Stimulated activated CD8-positive, alpha-beta memory T cell treated with anti-CD3 and anti-CD28 coated beads, Interleukin-7, amount 100 ng/mL, for 4 hours (primary cell): Measurements from ENCODE around the gene EVI5.
"Not testable (repeated sequence)": the region's sequence is repeated elsewhere in the genome, so short reads cannot be mapped to it uniquely, and the experiment has no call there.

ENCODE experiments used
- DNase-seq, 2 donors: peaks; one replicate each; pipeline ENCODE4 v3.0.0-alpha.2; 2020; ENCODE audit warnings: low read depth in 2 of 2

EVI5 gene

GRCh38 chr1:92791487-92792066 is 6.7 kb upstream of the EVI5 start:
- DNase-seq: no peak

GRCh38 chr1:92790867-92791266 is 6.0 kb upstream of the EVI5 start:
- no peak for DNase-seq

- no peak for DNase-seq
These were observed 5.2 kb upstream of the EVI5 start for GRCh38 chr1:92790081-92790480.

GRCh38 chr1:92786111-92786901 is 1.4 kb upstream of the EVI5 start:
- no peak for DNase-seq

- DNase-seq: peak in 1 of 2 donors; percentile 2
These were observed 778 bp downstream of the EVI5 start for GRCh38 chr1:92784021-92784638.

GRCh38 chr1:92783550-92783949 is 1.4 kb downstream of the EVI5 start:
- not testable (repeated sequence) for DNase-seq

- DNase-seq: no peak
These were observed 6.5 kb downstream of the EVI5 start for GRCh38 chr1:92778376-92778775.

GRCh38 chr1:92774407-92774806 is 10.5 kb downstream of the EVI5 start:
- DNase-seq: no peak

GRCh38 chr1:92773749-92774148 is 11.2 kb downstream of the EVI5 start:
- not testable (repeated sequence) for DNase-seq

- DNase-seq: no peak
These were observed 15.1 kb downstream of the EVI5 start for GRCh38 chr1:92769856-92770255.

GRCh38 chr1:92768915-92769314 is 16.0 kb downstream of the EVI5 start:
- no peak for DNase-seq

- DNase-seq: no peak
These were observed 16.6 kb downstream of the EVI5 start for GRCh38 chr1:92768296-92768695.

- DNase-seq: no peak
These were observed 20.8 kb downstream of the EVI5 start for GRCh38 chr1:92764116-92764515.

- no peak for DNase-seq
These were observed 22.6 kb downstream of the EVI5 start for GRCh38 chr1:92762355-92762754.

- no peak for DNase-seq
These were observed 25.5 kb downstream of the EVI5 start for GRCh38 chr1:92759361-92759760.

- no peak for DNase-seq
These were observed 28.4 kb downstream of the EVI5 start for GRCh38 chr1:92756537-92756936.

- no peak for DNase-seq
These were observed 29.1 kb downstream of the EVI5 start for GRCh38 chr1:92755541-92756461.

GRCh38 chr1:92754719-92755050 is 30.2 kb downstream of the EVI5 start:
- DNase-seq: no peak

GRCh38 chr1:92754000-92754718 is 30.7 kb downstream of the EVI5 start:
- no peak for DNase-seq

GRCh38 chr1:92752719-92753118 is 32.2 kb downstream of the EVI5 start:
- DNase-seq: no peak

- peak in 1 of 2 donors; percentile 5 for DNase-seq
These were observed 35.8 kb downstream of the EVI5 start for GRCh38 chr1:92749024-92749634.
